Retinal pigment epithelial cell (primary cell): ENCODE measurements around the gene MEGF6.
"Not testable (repeated sequence)": the region's sequence is repeated elsewhere in the genome, so short reads cannot be mapped to it uniquely, and the experiment has no call there.

ENCODE experiments used
- DNase-seq: peaks from one replicate; pipeline ENCODE4 v3.0.0-alpha.2; 2010; ENCODE audit warnings: low read depth
- H3K4me3 ChIP-seq: 2 replicates; pipeline ENCODE4 v1.5.1; 2011; ENCODE audit warnings: mild to moderate bottlenecking, low read length, control low read depth, moderate library complexity
- CTCF ChIP-seq: conservative IDR thresholded peaks from 2 replicates; pipeline ENCODE4 v1.5.1; 2011; ENCODE audit warnings: low read depth, low read length, control low read depth, inconsistent platforms

Gene MEGF6

GRCh38 chr1:3575993-3576392 is 35.3 kb downstream of the MEGF6 start:
- no peak for TF ChIP-seq CTCF
- no peak overlapping the region for H3K4me3 ChIP-seq
- DNase-seq = no peak

GRCh38 chr1:3575515-3575914 is 35.8 kb downstream of the MEGF6 start:
- DNase-seq, H3K4me3 ChIP-seq: not testable (repeated sequence)

GRCh38 chr1:3573500-3573899 is 37.8 kb downstream of the MEGF6 start:
- no peak for DNase-seq
- no peak overlapping the region for H3K4me3 ChIP-seq
- no peak for TF ChIP-seq CTCF

- DNase-seq, H3K4me3 ChIP-seq: not testable (repeated sequence)
Measured at GRCh38 chr1:3572638-3573037, 38.7 kb downstream of the MEGF6 start.

- DNase-seq = no peak
- H3K4me3 ChIP-seq = no peak overlapping the region
- no peak for TF ChIP-seq CTCF
Measured at GRCh38 chr1:3571263-3571662, 40.0 kb downstream of the MEGF6 start.

GRCh38 chr1:3570066-3570986 is 41.0 kb downstream of the MEGF6 start:
- no peak overlapping the region for H3K4me3 ChIP-seq
- no peak for TF ChIP-seq CTCF
- peak; percentile 63 for DNase-seq

- no peak for DNase-seq
- no peak overlapping the region for H3K4me3 ChIP-seq
- no peak for TF ChIP-seq CTCF
Measured at GRCh38 chr1:3569436-3569835, 41.9 kb downstream of the MEGF6 start.

- H3K4me3 ChIP-seq = no peak overlapping the region
- TF ChIP-seq CTCF = no peak
- DNase-seq = no peak
Measured at GRCh38 chr1:3568815-3569435, 42.4 kb downstream of the MEGF6 start.
